HepG2 (cell line): ENCODE data around the gene UAP1L1. TPM values are rescaled to one million over a fixed set of nuclear protein-coding genes. Genes with fewer than 3 reads are reported as not detected.

Experiments
- ASH2L ChIP-seq: fragments of 300-600, 200-600 bp; sonication (generic); IDR thresholded peaks from 2 replicates; pipeline ENCODE4 v1.7.0; 2017; ENCODE audit warnings: low read depth, mild to moderate bottlenecking, moderate library complexity, mixed read lengths, low read length; ENCODE audit not compliant: insufficient read length
- PHF20 ChIP-seq: sonication (generic); formaldehyde crosslinking; IDR thresholded peaks from 2 replicates; pipeline ENCODE4 v1.5.0; 2020; ENCODE audit warnings: mild to moderate bottlenecking, missing genetic modification reagents
- RFXAP ChIP-seq: sonication (generic); formaldehyde crosslinking; IDR thresholded peaks from 2 replicates; pipeline ENCODE4 v1.4.0; 2020; ENCODE audit warnings: missing genetic modification reagents, borderline replicate concordance
- RNF219 ChIP-seq: sonication (generic); formaldehyde crosslinking; IDR thresholded peaks from 2 replicates; pipeline ENCODE4 v1.5.0; 2020; ENCODE audit warnings: mild to moderate bottlenecking, missing genetic modification reagents
- SALL1 ChIP-seq: sonication (generic); formaldehyde crosslinking; IDR thresholded peaks from 2 replicates; pipeline ENCODE4 v1.8.0; 2022; ENCODE audit warnings: mild to moderate bottlenecking, missing genetic modification reagents
- ZBTB43 ChIP-seq: sonication (generic); formaldehyde crosslinking; conservative IDR thresholded peaks from 2 replicates; pipeline ENCODE4 v1.4.0; 2020; ENCODE audit warnings: missing genetic modification reagents
- ZHX2 ChIP-seq, 2 experiments: sonication (generic) in 1 of 2; formaldehyde crosslinking in 1 of 2; IDR thresholded peaks; 2 replicates each; pipeline versions ENCODE4 v1.6.1 to v1.9.0; 2014 to 2022; ENCODE audit warnings: antibody characterized with exemption in 1 of 2, borderline replicate concordance in 1 of 2, inconsistent platforms in 1 of 2, low read depth in 1 of 2, missing genetic modification reagents in 1 of 2
- ZNF558 ChIP-seq: sonication (generic); formaldehyde crosslinking; IDR thresholded peaks from 2 replicates; pipeline ENCODE4 v1.9.0; 2022; ENCODE audit warnings: mild to moderate bottlenecking, missing genetic modification reagents, borderline replicate concordance
- polyA plus RNA-seq, 8 experiments: library from polyadenylated mRNA; depleted of rRNA in 3 of 8; stranded (reverse) in 7 of 8; unstranded in 1 of 8; fragments of >200 nt; fragmentation: Illumina TruSeq in 4 of 8; extraction: Trizol in 4 of 8; gene quantifications; 2 replicates each; pipeline versions ENCODE4 v1.2.1 to v1.2.3, GENCODE V29; 2011 to 2016; ENCODE audit warnings: low read depth in 4 of 8, missing spikeins in 1 of 8, mixed read lengths in 1 of 8; ENCODE audit not compliant: insufficient read depth in 1 of 8
- total RNA-seq, 5 experiments: library from RNA; depleted of rRNA; stranded (reverse); fragments of >200 nt; fragmentation: Illumina TruSeq; extraction: Trizol; gene quantifications; 2 replicates each; pipeline ENCODE4 v1.2.3, GENCODE V29; 2016; ENCODE audit warnings: low read depth in 1 of 5
- TF ChIP-seq, protein P1 (sequence below): sonication (generic); formaldehyde crosslinking; IDR thresholded peaks from 2 replicates; pipeline ENCODE4 v1.5.1; 2020; ENCODE audit warnings: mild to moderate bottlenecking, missing genetic modification reagents, moderate library complexity

Gene UAP1L1
- total and polyA plus RNA-seq, 2 of the 13 experiments (the other 11 are each of a cell fraction or from before 2014, with no cell fraction given), result 5.4 to 6.4 TPM

- TF ChIP-seq, protein P1, sequence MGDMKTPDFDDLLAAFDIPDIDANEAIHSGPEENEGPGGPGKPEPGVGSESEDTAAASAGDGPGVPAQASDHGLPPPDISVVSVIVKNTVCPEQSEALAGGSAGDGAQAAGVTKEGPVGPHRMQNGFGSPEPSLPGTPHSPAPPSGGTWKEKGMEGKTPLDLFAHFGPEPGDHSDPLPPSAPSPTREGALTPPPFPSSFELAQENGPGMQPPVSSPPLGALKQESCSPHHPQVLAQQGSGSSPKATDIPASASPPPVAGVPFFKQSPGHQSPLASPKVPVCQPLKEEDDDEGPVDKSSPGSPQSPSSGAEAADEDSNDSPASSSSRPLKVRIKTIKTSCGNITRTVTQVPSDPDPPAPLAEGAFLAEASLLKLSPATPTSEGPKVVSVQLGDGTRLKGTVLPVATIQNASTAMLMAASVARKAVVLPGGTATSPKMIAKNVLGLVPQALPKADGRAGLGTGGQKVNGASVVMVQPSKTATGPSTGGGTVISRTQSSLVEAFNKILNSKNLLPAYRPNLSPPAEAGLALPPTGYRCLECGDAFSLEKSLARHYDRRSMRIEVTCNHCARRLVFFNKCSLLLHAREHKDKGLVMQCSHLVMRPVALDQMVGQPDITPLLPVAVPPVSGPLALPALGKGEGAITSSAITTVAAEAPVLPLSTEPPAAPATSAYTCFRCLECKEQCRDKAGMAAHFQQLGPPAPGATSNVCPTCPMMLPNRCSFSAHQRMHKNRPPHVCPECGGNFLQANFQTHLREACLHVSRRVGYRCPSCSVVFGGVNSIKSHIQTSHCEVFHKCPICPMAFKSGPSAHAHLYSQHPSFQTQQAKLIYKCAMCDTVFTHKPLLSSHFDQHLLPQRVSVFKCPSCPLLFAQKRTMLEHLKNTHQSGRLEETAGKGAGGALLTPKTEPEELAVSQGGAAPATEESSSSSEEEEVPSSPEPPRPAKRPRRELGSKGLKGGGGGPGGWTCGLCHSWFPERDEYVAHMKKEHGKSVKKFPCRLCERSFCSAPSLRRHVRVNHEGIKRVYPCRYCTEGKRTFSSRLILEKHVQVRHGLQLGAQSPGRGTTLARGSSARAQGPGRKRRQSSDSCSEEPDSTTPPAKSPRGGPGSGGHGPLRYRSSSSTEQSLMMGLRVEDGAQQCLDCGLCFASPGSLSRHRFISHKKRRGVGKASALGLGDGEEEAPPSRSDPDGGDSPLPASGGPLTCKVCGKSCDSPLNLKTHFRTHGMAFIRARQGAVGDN (CRISPR knock-in tag), result peak; percentile 92
- TF ChIP-seq ZHX2 (IDR thresholded peaks at IDR 0.05; ENCODE audit: low read depth), result no peak
- TF ChIP-seq ZHX2 (CRISPR knock-in tag; IDR thresholded peaks at IDR 0.05; ENCODE audit: borderline replicate concordance), result no peak
- TF ChIP-seq ZBTB43 (CRISPR knock-in tag), result no peak
- no peak for TF ChIP-seq PHF20
- 0 out of 2 replicates have a peak, but pooled peaks have one; percentile 6 for TF ChIP-seq RFXAP (CRISPR knock-in tag)
- TF ChIP-seq SALL1 (CRISPR knock-in tag), result peak; percentile 48; the same call in 1 of the 2 replicates
- no peak for TF ChIP-seq ZNF558
- no peak for TF ChIP-seq ASH2L
- no peak for TF ChIP-seq RNF219 (CRISPR knock-in tag)
These were observed 9.3 kb upstream of the UAP1L1 start (continued) for GRCh38 chr9:137067860-137068538.
